H9 (cell line): ENCODE data around the gene AACS. TPM values are rescaled to one million over a fixed set of nuclear protein-coding genes. Genes with fewer than 3 reads are reported as not detected.
A peak's percentile ranks its signal among the peaks of the same experiment; 100 is the strongest.

Source experiments
- DNase-seq: peaks from one replicate; pipeline ENCODE4 v3.0.0-alpha.2; 2017
- H2AFZ ChIP-seq: one replicate; pipeline ENCODE4 v1.6.1; 2013; ENCODE audit warnings: mild to moderate bottlenecking, low read length, control low read depth, moderate library complexity
- H2AK5ac ChIP-seq: 2 replicates; pipeline ENCODE4 v1.6.1; 2013; ENCODE audit warnings: low read length, control low read depth, mixed read lengths; ENCODE audit not compliant: insufficient read length
- H2BK120ac ChIP-seq: one replicate; pipeline ENCODE4 v1.6.1; 2013; ENCODE audit warnings: low read depth, mild to moderate bottlenecking, low read length, control low read depth, inconsistent platforms; ENCODE audit not compliant: poor library complexity, severe bottlenecking
- H2BK12ac ChIP-seq: 2 replicates; pipeline ENCODE4 v1.6.1; 2013; ENCODE audit warnings: low read length, control low read depth, mixed read lengths, low read depth; ENCODE audit not compliant: insufficient read length
- H2BK15ac ChIP-seq: 2 replicates; pipeline ENCODE4 v1.6.1; 2013; ENCODE audit warnings: low read depth, low read length, control low read depth
- H2BK20ac ChIP-seq: one replicate; pipeline ENCODE4 v1.6.1; 2013; ENCODE audit warnings: low read depth, mild to moderate bottlenecking, low read length, control low read depth, inconsistent platforms; ENCODE audit not compliant: poor library complexity, severe bottlenecking
- H2BK5ac ChIP-seq: 2 replicates; pipeline ENCODE4 v1.6.1; 2013; ENCODE audit warnings: low read length, control low read depth, mixed read lengths; ENCODE audit not compliant: insufficient read length
- H3K14ac ChIP-seq: 2 replicates; pipeline ENCODE4 v1.6.1; 2013; ENCODE audit warnings: low read length, control low read depth; ENCODE audit not compliant: insufficient read depth
- H3K18ac ChIP-seq: 2 replicates; pipeline ENCODE4 v1.6.1; 2013; ENCODE audit warnings: low read depth, mild to moderate bottlenecking, mixed read lengths, low read length, control low read depth; ENCODE audit not compliant: insufficient read length
- H3K23ac ChIP-seq: 2 replicates; pipeline ENCODE4 v1.6.1; 2013; ENCODE audit warnings: low read length, control low read depth, mixed read lengths, low read depth; ENCODE audit not compliant: insufficient read length
- H3K23me2 ChIP-seq: 2 replicates; pipeline ENCODE4 v1.6.1; 2013; ENCODE audit warnings: low read depth, mild to moderate bottlenecking, mixed read lengths, low read length, control low read depth; ENCODE audit not compliant: insufficient read length, poor library complexity, severe bottlenecking
- H3K27ac ChIP-seq: 2 replicates; pipeline ENCODE4 v1.5.1; 2013; ENCODE audit warnings: low read length, control low read depth, mixed read lengths, low read depth; ENCODE audit not compliant: insufficient read length
- H3K27me3 ChIP-seq: 2 replicates; pipeline ENCODE4 v1.6.1; 2013; ENCODE audit warnings: low read length, control low read depth, inconsistent platforms; ENCODE audit not compliant: insufficient read depth
- H3K4ac ChIP-seq: 2 replicates; pipeline ENCODE4 v1.6.1; 2013; ENCODE audit warnings: low read depth, mild to moderate bottlenecking, control low read depth, inconsistent platforms, low read length, moderate library complexity
- H3K4me1 ChIP-seq: 2 replicates; pipeline ENCODE4 v1.6.1; 2013; ENCODE audit warnings: low read length, control low read depth, inconsistent platforms; ENCODE audit not compliant: insufficient read depth
- H3K4me2 ChIP-seq: 2 replicates; pipeline ENCODE4 v1.6.1; 2013; ENCODE audit warnings: low read length, control low read depth, mixed read lengths; ENCODE audit not compliant: insufficient read length, insufficient read depth
- H3K56ac ChIP-seq: 2 replicates; pipeline ENCODE4 v1.6.1; 2013; ENCODE audit warnings: low read depth, mild to moderate bottlenecking, mixed read lengths, low read length, control low read depth; ENCODE audit not compliant: insufficient read length
- H3K79me1 ChIP-seq: 2 replicates; pipeline ENCODE4 v1.6.1; 2013; ENCODE audit warnings: low read depth, mild to moderate bottlenecking, moderate library complexity, low read length, control low read depth, inconsistent platforms; ENCODE audit not compliant: insufficient read depth, poor library complexity, severe bottlenecking
- H3K79me2 ChIP-seq: 2 replicates; pipeline ENCODE4 v1.6.1; 2013; ENCODE audit warnings: low read length, control low read depth, inconsistent platforms; ENCODE audit not compliant: insufficient read depth
- H3K9ac ChIP-seq: 2 replicates; pipeline ENCODE4 v1.6.1; 2013; ENCODE audit warnings: low read length, control low read depth, mixed read lengths; ENCODE audit not compliant: insufficient read length; ENCODE audit errors: extremely low read depth
- H3K9me3 ChIP-seq: one replicate; pipeline ENCODE4 v1.6.1; 2013; ENCODE audit warnings: low read depth, low read length, inconsistent platforms; ENCODE audit not compliant: control insufficient read depth
- H3T11ph ChIP-seq: one replicate; pipeline ENCODE4 v1.6.1; 2013; ENCODE audit warnings: mild to moderate bottlenecking, low read length, control low read depth, inconsistent platforms
- H4K20me1 ChIP-seq: one replicate; pipeline ENCODE4 v1.6.1; 2013; ENCODE audit not compliant: control insufficient read depth, insufficient read length, insufficient read depth
- H4K5ac ChIP-seq: 2 replicates; pipeline ENCODE4 v1.6.1; 2013; ENCODE audit warnings: low read depth, mild to moderate bottlenecking, mixed read lengths, low read length, control low read depth; ENCODE audit not compliant: insufficient read length
- H4K8ac ChIP-seq: replicated peaks from 2 replicates; pipeline ENCODE4 v1.6.1; 2013; ENCODE audit warnings: low read length, control low read depth, mixed read lengths, low read depth; ENCODE audit not compliant: insufficient read length
- H4K91ac ChIP-seq: 2 replicates; pipeline ENCODE4 v1.6.1; 2013; ENCODE audit warnings: low read depth, mild to moderate bottlenecking, moderate library complexity, mixed read lengths, low read length, control low read depth; ENCODE audit not compliant: insufficient read length
- H3K27ac Mint-ChIP-seq, 3 experiments: 2 replicates in 2 of 3; 3 replicates in 1 of 3; pipeline ENCODE4 v1.8.0; 2020 to 2021; ENCODE audit warnings: mixed read lengths in 3 of 3, mild to moderate bottlenecking in 1 of 3, moderate library complexity in 1 of 3
- H3K27me3 Mint-ChIP-seq: 2 replicates; pipeline ENCODE4 v1.8.0; 2021; ENCODE audit warnings: low read depth, mild to moderate bottlenecking, moderate library complexity, mixed read lengths
- H3K36me3 Mint-ChIP-seq, 3 experiments: 2 replicates in 2 of 3; 3 replicates in 1 of 3; pipeline ENCODE4 v1.8.0; 2020 to 2021; ENCODE audit warnings: low read depth in 3 of 3, mixed read lengths in 3 of 3; ENCODE audit not compliant: insufficient read depth in 1 of 3
- H3K4me1 Mint-ChIP-seq, 2 experiments: 2 replicates each; pipeline ENCODE4 v1.8.0; 2020; ENCODE audit warnings: mixed read lengths in 2 of 2
- H3K4me3 Mint-ChIP-seq, 2 experiments: 2 replicates in 1 of 2; 3 replicates in 1 of 2; pipeline ENCODE4 v1.8.0; 2020 to 2021; ENCODE audit warnings: mild to moderate bottlenecking in 2 of 2, mixed read lengths in 2 of 2, moderate library complexity in 1 of 2
- H3K9me3 Mint-ChIP-seq, 2 experiments: 2 replicates in 1 of 2; 3 replicates in 1 of 2; pipeline ENCODE4 v1.8.0; 2020; ENCODE audit warnings: mild to moderate bottlenecking in 2 of 2, mixed read lengths in 2 of 2, moderate library complexity in 1 of 2
- WGBS: extraction: QIAGEN DNeasy Blood & Tissue Kit; methylation state at CpG from one replicate; pipeline ENCODE4 v1.1.7; 2013; ENCODE audit warnings: missing lambda C conversion rate, low lambda C conversion rate, mixed read lengths; ENCODE audit not compliant: insufficient read length; ENCODE audit errors: extremely low coverage; 5-methylcytosine and 5-hydroxymethylcytosine counted together
- total RNA-seq: library from RNA; stranded (reverse); gene quantifications from 2 replicates; pipeline ENCODE4 v1.2.1, GENCODE V29; 2021
- TF ChIP-seq, protein P1 (sequence below): fragments of 200-600 bp; sonication (generic); conservative IDR thresholded peaks from 3 replicates; pipeline ENCODE4 v1.8.0; 2021; ENCODE audit warnings: antibody characterized with exemption, mild to moderate bottlenecking

Gene AACS
- total RNA-seq, 1 experiment from 2014 or later, result 35.0 TPM

DNA sequence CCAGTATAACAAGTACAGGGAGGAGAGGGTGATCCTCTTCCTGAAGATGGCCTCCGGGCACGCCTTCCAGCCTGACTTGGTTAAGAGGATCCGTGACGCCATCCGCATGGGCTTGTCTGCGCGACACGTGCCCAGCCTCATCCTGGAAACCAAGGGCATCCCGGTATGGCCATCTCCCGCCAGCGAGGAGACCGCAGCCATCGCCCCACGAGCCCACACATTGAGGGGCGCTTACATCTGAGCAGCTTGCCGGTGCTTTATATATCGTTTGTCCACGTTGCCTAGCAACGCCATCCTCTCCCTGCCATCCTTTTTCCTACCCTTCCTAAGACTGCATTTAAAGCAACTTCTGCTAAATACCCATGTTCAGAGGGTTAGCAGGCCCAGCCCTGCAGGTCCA lies 71.5 kb downstream of the AACS start:
- Histone ChIP-seq H3K9me3 (no peaks in the 10 kb centered on the region), H2BK15ac (no peak overlapping the region), H3K14ac (no peak overlapping the region), H3K18ac (no peak overlapping the region), H3K4me2 (no peak overlapping the region), H2AK5ac (no peak overlapping the region), H3T11ph (no peak overlapping the region), H3K23ac (no peak overlapping the region), H4K8ac (no peak overlapping the region), H3K4me1 (no peaks in the 10 kb centered on the region), H3K27me3 (no peaks in the 10 kb centered on the region), H2BK20ac (no peak overlapping the region), H3K9ac (no peak overlapping the region), H3K27ac (no peak overlapping the region), H4K20me1 (no peaks in the 10 kb centered on the region), H2BK120ac (no peak overlapping the region), H3K79me2 (no peaks in the 10 kb centered on the region), H2BK5ac (no peak overlapping the region), H3K23me2 (no peaks in the 10 kb centered on the region), H4K91ac (no peak overlapping the region), H2BK12ac (no peak overlapping the region), H3K56ac (no peak overlapping the region), H4K5ac (no peak overlapping the region), H2AFZ (no peak overlapping the region), H3K79me1 (no peaks in the 10 kb centered on the region), H3K4ac (no peak overlapping the region)
- no CpG with 5 or more reads among the region's 19 CpGs for WGBS
- H3K4me3 Mint-ChIP-seq, result no peak overlapping the region; a peak in 1 of 5 replicates
- no peaks in the 10 kb centered on the region for H3K9me3 Mint-ChIP-seq
- H3K27ac Mint-ChIP-seq, result peak overlapping the region in 2 of 3 experiments; percentile 34 to 72; a peak in 2 of 7 replicates
- H3K27me3 Mint-ChIP-seq, result no peaks in the 10 kb centered on the region
- H3K4me1 Mint-ChIP-seq, result peaks cover 5 to 15% of the 10 kb centered on the region in 2 experiments
- peaks cover 4 to 26% (median 15%) of the 10 kb centered on the region in 3 experiments; a peak in 6 of 7 replicates for H3K36me3 Mint-ChIP-seq
- TF ChIP-seq, protein P1, sequence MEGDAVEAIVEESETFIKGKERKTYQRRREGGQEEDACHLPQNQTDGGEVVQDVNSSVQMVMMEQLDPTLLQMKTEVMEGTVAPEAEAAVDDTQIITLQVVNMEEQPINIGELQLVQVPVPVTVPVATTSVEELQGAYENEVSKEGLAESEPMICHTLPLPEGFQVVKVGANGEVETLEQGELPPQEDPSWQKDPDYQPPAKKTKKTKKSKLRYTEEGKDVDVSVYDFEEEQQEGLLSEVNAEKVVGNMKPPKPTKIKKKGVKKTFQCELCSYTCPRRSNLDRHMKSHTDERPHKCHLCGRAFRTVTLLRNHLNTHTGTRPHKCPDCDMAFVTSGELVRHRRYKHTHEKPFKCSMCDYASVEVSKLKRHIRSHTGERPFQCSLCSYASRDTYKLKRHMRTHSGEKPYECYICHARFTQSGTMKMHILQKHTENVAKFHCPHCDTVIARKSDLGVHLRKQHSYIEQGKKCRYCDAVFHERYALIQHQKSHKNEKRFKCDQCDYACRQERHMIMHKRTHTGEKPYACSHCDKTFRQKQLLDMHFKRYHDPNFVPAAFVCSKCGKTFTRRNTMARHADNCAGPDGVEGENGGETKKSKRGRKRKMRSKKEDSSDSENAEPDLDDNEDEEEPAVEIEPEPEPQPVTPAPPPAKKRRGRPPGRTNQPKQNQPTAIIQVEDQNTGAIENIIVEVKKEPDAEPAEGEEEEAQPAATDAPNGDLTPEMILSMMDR, result no peak
- DNase-seq, result no peak
